ENCODE data around the gene ST3GAL3.

DNA sequence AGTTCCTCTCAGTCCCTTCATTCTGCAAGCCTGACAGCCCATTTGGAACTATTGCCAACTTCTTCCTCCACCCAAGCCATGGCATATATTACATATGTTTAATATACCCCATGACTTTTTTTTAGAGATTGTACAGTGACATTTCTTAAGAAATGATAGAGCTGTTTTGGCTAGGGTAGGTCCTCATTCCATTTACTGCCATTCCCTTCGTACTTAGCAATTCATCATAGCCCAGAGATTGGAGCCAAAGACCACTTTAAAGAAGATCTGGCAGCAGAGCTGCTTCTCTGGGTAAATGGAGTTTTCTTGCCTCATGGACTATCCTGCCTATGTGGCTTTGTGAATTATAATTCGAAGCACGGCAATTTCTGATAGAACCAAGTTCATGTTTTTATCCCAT is 93.4 kb downstream of the ST3GAL3 start:
- TF ChIP-seq, protein P1, sequence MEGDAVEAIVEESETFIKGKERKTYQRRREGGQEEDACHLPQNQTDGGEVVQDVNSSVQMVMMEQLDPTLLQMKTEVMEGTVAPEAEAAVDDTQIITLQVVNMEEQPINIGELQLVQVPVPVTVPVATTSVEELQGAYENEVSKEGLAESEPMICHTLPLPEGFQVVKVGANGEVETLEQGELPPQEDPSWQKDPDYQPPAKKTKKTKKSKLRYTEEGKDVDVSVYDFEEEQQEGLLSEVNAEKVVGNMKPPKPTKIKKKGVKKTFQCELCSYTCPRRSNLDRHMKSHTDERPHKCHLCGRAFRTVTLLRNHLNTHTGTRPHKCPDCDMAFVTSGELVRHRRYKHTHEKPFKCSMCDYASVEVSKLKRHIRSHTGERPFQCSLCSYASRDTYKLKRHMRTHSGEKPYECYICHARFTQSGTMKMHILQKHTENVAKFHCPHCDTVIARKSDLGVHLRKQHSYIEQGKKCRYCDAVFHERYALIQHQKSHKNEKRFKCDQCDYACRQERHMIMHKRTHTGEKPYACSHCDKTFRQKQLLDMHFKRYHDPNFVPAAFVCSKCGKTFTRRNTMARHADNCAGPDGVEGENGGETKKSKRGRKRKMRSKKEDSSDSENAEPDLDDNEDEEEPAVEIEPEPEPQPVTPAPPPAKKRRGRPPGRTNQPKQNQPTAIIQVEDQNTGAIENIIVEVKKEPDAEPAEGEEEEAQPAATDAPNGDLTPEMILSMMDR (IDR thresholded peaks at IDR 0.05 in 4 of 5, conservative IDR thresholded peaks at IDR 0.05 in 1 of 5) = no peak
- TF ChIP-seq POLR2A (IDR thresholded peaks at IDR 0.05) = no peak
